Keratinocyte (primary cell): ENCODE data around the gene INPP5A.

Experiments
- EZH2 ChIP-seq: IDR thresholded peaks from one replicate; pipeline ENCODE4 v1.6.1; 2012; ENCODE audit warnings: inconsistent platforms, mild to moderate bottlenecking, low read length, moderate library complexity
- TF ChIP-seq, protein P1 (sequence below), 3 experiments: IDR thresholded peaks in 1 of 3; conservative IDR thresholded peaks in 1 of 3; optimal IDR thresholded peaks in 1 of 3; 2 replicates in 2 of 3; 3 replicates in 1 of 3; pipeline versions ENCODE3 to v1.5.1; 2011; ENCODE audit warnings: low read length in 3 of 3, mild to moderate bottlenecking in 3 of 3, moderate library complexity in 2 of 3, control low read depth in 1 of 3, inconsistent platforms in 1 of 3; ENCODE audit not compliant: insufficient read depth in 2 of 3; ENCODE audit errors: extremely low read depth in 1 of 3

DNA sequence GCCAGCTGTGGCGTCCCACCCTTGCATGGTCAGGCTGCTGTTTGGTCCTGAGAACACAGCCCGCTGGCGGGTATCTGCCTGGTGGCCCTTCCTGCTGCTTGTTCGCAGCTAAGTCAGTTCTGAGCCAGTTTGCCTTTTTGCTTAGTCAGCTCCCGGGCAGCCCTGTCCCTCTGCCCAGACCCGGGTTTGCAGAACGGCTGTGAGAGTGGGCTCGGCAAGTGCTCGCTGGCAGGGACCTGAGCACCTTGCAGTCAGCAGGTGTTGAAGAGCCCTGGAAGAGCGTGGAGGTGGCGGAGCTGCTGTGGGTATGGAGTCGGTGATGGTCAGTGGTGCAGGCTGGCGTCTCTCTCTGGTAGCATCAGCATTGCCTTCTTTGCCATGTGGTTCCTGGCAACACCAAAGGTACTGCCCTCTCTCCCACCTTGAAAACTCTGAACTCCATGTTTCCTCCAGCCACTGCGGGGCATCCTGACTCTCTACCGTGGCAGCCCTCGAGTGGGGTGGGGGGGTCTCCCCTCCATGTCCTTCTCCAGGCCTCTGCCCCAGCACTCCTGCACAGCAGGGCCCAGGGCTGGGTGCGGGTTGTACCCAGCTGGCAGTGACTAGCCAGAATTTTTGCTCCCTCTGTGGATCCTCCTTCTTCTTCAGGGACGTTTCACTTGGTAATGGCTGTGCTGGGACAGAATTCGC lies 4.6 kb downstream of the INPP5A start:
- no peak for TF ChIP-seq EZH2
- TF ChIP-seq, protein P1, sequence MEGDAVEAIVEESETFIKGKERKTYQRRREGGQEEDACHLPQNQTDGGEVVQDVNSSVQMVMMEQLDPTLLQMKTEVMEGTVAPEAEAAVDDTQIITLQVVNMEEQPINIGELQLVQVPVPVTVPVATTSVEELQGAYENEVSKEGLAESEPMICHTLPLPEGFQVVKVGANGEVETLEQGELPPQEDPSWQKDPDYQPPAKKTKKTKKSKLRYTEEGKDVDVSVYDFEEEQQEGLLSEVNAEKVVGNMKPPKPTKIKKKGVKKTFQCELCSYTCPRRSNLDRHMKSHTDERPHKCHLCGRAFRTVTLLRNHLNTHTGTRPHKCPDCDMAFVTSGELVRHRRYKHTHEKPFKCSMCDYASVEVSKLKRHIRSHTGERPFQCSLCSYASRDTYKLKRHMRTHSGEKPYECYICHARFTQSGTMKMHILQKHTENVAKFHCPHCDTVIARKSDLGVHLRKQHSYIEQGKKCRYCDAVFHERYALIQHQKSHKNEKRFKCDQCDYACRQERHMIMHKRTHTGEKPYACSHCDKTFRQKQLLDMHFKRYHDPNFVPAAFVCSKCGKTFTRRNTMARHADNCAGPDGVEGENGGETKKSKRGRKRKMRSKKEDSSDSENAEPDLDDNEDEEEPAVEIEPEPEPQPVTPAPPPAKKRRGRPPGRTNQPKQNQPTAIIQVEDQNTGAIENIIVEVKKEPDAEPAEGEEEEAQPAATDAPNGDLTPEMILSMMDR (optimal IDR thresholded peaks at IDR 0.05 in 1 of 3, IDR thresholded peaks at IDR 0.05 in 1 of 3, conservative IDR thresholded peaks at IDR 0.05 in 1 of 3; ENCODE audit: extremely low read depth in 1 of 3, insufficient read depth in 2 of 3, low read length in 3 of 3): no peak
